DMS153 (cell line): ENCODE measurements around the gene TUBB3.
A peak's percentile ranks its signal among the peaks of the same experiment; 100 is the strongest.
"Not testable (repeated sequence)": the region's sequence is repeated elsewhere in the genome, so short reads cannot be mapped to it uniquely, and the experiment has no call there.

ENCODE experiments used
- DNase-seq: peaks from one replicate; lab custom pipeline; 2025; lab: John Stamatoyannopoulos, UW

The TUBB3 gene

DNA sequence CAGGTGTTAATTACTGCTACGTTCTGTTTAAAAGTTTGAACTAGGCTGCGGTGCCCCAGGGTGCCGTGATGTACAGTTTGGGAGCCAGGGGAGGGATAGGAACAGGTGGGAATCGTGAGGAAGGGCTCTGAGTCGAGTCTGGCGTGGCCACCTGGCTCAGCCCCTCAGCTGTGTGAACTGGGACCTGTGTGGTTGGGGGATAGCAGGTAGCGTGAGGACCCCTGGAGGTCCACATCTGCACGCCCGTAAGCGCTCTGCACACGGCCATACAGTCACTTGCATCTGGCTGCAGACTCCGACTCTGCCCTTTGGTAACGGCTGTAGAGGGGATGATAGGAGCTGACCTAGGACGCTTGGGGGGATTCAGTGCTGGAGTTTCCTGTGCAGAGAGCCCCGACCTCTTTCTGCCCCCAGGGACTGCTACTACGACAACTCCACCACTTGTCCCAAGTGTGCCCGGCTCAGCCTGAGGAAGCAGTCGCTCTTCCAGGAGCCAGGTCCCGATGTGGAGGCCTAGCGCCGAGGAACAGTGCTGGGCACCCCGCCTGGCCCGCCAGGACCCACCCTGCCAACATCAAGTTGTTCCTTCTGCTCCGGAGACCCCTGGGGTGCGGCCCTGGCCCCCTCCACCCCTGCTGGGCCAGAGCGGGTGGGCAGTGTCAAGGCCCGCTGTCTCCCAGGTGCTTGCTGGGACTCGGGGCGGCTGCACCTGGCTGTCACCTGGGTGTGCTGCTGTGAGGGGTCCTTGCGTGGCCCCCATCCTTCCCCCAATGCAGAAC is 42.5 kb downstream of the TUBB3 start:
- DNase-seq, result no peak

DNA sequence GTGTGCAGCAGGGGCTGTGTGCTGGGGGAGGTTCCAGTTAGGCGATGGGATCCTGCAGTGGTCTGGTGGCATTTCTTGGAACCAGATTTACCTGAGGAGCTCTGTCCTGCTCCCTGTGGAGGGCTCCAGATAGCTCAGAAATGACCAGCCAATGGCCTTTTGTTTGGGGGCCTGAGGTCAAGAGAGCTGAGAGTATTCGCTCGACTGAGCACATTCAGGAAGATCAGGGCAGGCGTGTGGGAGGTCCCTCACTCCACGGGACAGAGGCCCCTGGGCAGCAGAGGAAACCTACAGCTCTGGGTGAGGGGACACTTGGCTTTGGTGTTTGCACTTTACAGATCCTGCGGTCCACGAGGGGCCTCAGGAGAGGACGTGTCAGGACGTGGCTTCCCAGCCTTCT is 43.6 kb downstream of the TUBB3 start:
- no peak for DNase-seq

DNA sequence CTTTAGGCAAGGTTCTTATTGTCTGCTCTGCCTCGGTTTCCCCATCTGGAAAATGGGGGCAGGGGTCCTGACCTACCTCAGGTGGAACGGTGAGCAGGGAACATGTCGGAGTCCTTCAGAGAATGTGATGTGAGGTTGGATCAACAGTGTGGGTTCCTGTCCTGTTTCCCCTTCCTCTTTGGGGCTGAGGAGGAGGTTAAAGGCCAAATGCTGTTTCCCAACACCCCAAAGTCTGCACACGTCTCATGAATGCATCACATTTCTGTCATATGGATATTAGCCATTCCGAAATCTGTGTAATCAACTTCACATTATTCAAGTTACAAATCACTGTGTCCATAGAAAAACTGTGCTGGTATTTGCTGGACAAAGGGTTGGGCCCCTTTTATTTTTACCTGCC is 44.3 kb downstream of the TUBB3 start:
- DNase-seq, result not testable (repeated sequence)

DNA sequence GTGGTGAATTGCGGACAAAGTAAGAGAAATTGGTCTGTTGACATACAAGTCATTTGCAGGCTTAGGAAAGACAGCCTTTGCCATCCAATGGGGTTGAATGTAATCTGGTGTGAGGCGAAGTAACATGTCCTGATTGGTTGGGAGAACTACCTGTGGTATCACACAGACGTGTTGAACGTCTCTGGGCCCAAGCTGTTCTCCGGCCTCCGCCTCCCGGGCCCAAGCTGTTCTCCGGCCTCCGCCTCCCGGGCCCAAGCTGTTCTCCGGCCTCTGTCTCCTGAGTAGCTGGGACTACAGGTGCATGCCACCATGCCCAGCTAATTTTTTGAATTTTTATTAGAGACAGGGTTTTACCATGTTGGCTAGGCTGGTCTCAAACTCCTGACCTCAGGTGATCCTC is 44.9 kb downstream of the TUBB3 start:
- DNase-seq, result not testable (repeated sequence)

DNA sequence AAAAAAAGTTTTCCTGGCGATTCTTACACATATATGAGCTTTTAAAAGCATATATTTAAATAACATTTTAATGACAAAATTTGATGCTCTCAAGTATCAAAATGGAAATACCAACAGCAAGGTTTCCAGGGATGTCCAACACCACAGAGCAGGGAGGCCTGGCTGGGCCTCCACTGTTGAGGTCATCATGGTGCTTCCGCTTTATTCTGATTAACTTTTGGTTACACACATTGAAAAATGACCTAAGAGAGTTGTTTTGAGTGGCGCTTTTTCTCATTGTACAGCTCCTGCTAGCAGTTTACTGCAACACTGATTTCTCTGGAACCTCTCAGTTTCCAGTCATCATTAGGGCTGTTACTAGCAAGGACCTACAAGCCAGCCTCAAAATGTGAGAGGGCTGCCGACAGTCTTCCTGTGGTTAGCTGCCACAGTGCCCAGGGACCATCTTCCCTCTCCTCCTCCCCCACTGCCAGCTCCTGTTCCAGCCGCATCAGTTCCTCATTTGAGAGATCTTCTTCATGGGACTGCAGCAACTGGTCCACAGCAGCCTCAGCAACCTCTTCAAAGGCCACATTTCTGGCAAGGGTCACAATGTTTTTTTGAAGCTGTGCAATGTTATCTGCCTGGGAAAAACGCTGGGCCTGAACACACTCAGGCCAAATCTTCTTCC is 46.7 kb downstream of the TUBB3 start:
- DNase-seq, result no peak

DNA sequence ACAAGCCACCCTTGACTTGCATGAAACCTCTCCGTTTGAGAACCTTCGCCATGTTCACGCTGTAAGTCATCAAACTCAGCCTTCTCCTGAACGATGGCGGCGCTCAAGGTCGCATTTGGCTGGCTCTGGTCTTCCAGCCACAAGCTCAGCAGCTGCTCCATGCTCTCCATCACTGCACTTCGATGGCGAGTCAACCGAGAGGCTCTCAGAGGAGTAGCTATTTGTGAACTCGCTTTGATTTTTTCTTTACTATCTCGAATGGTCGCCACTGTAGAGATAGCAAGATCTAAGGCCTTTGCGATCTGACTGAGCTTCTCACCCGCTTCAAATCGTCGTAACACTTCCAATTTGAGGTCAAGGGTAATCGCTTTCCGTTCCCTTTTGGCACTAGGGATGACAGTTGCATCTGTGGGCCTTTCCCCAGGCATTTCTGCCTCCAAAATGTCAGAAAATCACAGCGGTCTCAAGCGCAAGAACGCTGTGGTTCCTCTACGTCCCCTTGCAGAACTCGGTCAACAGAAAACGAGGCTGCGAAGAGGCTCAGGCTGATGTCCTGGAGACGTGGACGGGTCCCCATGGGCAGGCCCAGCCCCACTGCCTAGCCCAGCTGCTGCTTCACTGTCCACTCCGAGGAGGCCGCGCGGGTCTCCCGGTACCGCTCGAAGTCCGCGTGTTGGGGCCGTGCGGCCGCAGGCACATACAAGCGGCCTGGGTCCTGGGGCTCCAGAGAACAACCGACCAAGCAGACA is 48.5 kb downstream of the TUBB3 start:
- peak; percentile 6 for DNase-seq

DNA sequence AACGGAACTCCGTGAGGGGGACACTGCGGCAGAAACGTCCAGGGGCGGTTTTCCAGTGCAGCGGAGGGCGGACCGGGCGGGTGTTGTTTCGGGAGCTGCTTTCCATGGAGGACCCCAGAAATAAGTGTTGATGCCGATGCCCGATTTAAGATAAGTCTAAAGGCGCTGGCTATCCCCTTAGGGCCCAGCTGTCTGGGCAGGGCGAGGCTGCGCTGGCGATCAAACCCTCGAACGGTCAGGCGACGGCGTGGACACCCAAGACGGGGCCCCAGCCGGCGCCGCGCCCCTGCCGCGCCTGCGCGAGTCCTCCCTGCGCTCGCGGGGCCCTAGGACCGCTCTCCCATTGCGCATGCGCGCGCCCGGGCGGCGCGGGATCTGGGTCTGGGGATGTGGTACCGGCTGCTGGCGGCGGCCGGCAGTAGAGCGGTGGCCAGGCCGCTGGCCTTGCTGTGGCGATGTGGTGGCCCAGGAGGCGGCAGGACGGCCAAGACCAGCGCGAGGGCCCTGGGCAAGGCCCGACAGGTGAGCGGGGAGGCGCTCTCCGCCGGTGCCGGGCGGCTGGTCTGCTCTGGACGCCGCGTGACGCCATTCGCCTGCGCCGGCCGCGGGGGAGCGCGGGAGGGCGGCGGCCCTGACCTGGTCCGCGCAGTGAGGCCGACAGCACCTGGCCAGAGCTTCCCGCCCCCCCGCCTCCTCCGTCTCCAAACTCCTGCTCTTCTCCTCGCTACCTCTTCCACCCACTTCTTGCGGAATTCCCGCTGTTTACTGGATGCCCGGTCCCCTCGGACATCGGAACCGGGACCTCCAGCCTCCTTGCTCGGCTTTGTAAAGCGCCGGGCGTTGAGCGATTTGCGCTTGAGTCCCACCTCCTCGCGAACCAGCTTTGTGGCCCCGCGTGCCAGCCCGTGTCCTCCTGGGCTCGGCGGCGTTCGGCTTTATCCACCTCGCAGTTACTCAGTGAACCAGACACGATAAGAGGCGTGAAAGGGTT is 49.4 kb downstream of the TUBB3 start:
- peak; percentile 77 for DNase-seq

DNA sequence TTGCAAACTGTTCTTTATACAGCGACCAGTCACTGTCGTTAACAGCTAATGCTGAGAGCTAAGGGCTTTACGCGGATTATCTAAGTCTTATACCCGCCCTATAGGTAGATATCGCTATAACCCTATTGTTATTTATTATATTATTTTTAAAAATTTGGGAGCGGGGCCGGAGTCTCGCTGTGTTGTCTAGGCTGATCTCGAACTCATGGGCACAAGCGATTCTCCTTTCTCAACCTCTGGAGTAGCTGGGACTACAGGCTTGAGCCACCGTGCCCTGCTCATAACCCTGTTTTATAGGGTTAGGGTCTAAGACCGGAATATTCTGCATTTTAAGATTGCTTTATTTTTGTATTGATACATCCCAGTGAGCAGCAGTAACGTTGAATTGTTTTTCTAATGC is 50.1 kb downstream of the TUBB3 start:
- no peak for DNase-seq

DNA sequence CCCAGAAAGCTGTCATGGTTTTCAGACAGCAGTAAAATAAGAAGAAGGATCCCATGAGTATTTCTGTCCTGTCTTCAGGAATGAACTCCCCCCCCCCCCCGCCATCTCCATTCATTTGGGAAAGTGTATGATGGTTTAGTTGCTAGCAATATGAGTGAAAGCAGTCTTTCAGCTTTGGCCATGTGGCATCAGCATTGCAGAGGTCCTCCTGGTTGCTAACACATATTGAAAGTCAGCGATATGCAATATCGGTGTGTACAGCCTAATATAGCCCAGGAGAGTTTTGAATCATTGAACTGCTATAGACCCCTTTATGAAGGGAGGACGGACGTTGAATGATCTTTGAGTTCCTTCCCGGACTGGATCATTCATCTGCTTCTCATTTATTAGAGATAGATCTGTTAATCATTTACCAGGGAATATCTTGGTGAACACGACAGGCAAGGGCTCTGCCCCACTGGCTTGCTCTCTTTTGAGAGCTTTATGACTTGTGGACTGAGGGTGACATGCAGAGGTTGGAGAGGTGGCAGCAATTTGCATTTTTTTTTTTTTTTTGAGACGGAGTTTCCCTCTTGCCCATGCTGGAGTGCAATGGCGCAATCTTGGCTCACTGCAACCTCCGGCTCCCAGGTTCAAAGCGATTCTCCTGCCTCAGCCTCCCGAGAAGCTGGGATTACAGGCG is 50.7 kb downstream of the TUBB3 start:
- DNase-seq, result no peak

DNA sequence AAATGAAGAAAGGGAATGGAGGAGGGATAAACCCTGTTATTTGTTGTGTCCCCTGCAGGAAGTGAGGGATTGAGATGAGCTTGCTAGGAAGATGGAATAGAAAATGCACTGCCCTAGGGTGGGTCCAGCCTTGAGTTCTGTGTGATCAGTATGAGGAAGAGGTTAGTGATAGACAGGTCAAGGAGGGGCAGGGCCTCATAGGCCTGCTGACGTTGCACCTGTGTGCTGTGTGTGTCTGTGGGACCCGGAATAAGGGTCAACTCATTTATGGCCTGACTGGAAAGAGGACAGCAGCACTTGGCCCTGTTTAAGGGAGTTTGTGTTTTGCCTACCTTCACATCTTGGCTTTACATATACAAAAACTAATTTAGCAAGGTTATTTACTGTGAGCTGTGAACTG is 51.7 kb downstream of the TUBB3 start:
- no peak for DNase-seq

DNA sequence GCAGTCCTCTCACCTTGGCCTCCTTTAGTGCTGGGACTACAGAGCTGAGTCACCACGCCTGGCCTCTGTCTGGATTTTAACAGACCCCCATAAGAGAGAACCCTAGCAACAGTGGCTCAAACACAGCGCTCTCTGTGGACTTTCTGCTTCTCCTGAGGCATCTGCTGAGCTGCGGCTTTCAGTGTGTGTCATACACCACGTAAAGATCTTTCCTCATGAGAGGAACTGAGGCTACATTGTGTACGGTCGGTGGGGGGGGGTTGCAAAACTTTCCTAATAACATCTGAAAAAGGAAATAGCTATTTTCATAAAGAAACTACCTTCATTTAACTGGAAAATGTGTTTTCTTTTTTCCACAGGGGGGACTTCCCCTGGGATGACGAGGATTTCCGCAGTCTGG is 58.3 kb downstream of the TUBB3 start:
- no peak for DNase-seq

DNA sequence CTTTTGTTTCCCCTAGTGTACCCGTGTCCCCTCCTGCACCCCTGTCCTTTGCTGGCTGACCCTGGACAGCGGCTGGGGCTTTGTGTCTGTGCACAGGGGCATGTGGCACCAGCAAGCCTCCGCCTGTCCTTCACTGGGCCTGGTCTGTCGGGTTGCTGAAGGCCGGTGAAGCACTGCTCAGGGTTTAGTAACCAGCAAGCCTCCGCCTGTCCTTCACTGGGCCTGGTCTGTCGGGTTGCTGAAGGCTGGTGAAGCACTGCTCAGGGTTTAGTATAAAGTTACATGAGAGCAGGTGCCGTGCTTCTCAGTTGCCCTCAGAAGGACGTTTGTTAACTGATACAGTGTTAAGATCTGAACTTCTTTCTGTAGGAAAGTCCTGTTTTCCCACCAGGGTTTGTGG is 59.2 kb downstream of the TUBB3 start:
- no peak for DNase-seq

DNA sequence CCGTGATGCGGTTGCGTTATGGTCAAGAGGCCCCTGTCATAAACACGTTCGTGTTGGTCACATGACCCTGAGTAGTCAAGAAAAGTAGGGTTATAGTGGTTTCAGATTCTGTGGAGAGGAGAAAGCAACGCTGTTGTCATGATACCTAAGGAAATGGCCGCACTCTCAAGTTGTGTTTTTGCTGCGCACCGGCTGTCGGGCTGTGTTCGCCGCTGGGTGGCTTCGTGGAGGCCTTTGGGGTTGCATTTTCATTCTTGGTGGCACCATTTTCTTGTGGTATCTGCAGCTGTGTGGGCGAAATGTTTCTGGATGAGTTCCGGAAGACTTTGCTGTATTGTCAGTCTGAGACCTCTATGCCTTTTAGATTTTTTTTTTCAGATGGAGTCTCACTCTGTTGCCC is 60.4 kb downstream of the TUBB3 start:
- DNase-seq, result no peak

DNA sequence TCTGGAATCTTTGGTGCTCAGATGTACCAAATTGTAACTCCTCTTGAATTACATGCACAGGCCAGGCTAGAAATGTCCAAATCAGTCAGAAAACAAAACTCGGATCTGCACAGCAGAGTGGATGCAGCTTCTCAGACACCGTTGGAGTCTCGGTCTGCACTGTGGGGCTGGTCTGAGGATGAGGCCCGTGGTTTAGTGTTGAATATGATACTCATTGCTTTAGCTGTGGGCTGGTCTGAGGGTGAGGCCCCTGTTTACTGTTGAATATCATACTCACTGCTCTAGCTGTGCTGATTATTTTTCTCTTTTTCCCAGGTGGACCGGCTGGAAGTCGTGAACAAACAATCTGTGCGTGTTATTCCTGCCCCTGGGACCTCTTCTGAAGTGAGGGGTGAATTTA is 61.1 kb downstream of the TUBB3 start:
- DNase-seq, result no peak

DNA sequence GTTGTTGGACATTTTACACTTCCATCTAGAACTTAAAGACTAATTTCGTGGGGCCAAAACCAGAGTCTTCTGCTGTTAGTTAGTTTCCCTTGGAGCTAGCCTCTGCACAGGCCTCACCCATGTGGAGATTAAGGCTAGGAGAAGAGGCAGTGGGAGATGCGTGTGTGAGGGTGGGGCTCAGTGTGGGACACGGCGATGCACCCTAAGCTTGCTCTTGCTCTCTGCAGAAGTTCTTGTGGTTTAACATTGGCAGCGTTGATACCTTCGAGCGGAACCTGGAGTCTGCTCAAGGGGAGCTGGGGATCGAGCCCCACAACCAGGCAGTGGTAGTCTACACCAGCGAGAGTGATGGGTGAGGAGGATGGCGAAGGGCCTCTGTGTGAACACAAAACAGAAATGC is 62.1 kb downstream of the TUBB3 start:
- no peak for DNase-seq
